Colonic mucosa (tissue), 4 donors: Measurements from ENCODE around the gene KIF17. TPM values are rescaled to one million over a fixed set of nuclear protein-coding genes. Genes with fewer than 3 reads are reported as not detected.

ENCODE experiments used
- DNase-seq: peaks from one replicate; pipeline ENCODE4 v3.0.0-alpha.2; 2020
- H3K27ac ChIP-seq: fragments of 200-600 bp; one replicate; pipeline ENCODE4 v1.8.0; 2021
- H3K27me3 ChIP-seq: fragments of 200-600 bp; one replicate; pipeline ENCODE4 v1.8.0; 2021
- H3K36me3 ChIP-seq: fragments of 200-600 bp; one replicate; pipeline ENCODE4 v1.8.0; 2021
- H3K4me1 ChIP-seq: fragments of 200-600 bp; one replicate; pipeline ENCODE4 v1.8.0; 2021; ENCODE audit warnings: mild to moderate bottlenecking
- H3K4me3 ChIP-seq: fragments of 200-600 bp; one replicate; pipeline ENCODE4 v1.8.0; 2021
- H3K9ac ChIP-seq, 2 donors: one replicate each; pipeline ENCODE4 v1.7.0; 2013; ENCODE audit warnings: control low read depth in 2 of 2, low read depth in 2 of 2, low read length in 2 of 2
- H3K9me3 ChIP-seq: fragments of 200-600 bp; one replicate; pipeline ENCODE4 v1.8.0; 2021
- CTCF ChIP-seq: fragments of 200-600 bp; IDR thresholded peaks from one replicate; pipeline ENCODE4 v1.8.0; 2022; ENCODE audit warnings: antibody characterized with exemption, mild to moderate bottlenecking
- intact Hi-C: fragments of 100-400 bp; cut with DNase I; formaldehyde crosslinking; loops from one replicate; pipeline ENCODE4 v1.14.1; 2022
- total RNA-seq, 2 donors: library from RNA; stranded (reverse); fragmentation: NEBNext Ultra II Directional in 1 of 2; extraction: Animal tissue kit (Norgen Biotek cat#: 25700) in 1 of 2; gene quantifications; one replicate each; pipeline ENCODE4 v1.2.1, GENCODE V29; 2021
- donor health status: healthy.
- donor health status: DM: no; HTN: no; CAD: no.
- donor health status: DM: no; HTN: no; CAD: no.

Gene KIF17
- total RNA-seq, 2 donors from 2014 or later: 0.27 to 1.4 TPM

- no peaks in the 10 kb centered on the region for H3K27me3 ChIP-seq
- H3K4me3 ChIP-seq: no peak overlapping the region
- intact Hi-C loops: no loop called here
- no peak overlapping the region for H3K9ac ChIP-seq
- H3K4me1 ChIP-seq: no peaks in the 10 kb centered on the region
- no peak for DNase-seq
- H3K9me3 ChIP-seq: no peaks in the 10 kb centered on the region
- TF ChIP-seq CTCF: no peak
- no peaks in the 10 kb centered on the region for H3K36me3 ChIP-seq
- H3K27ac ChIP-seq: no peak overlapping the region
These were observed 28.2 kb downstream of the KIF17 start for GRCh38 chr1:20689645-20690056.

- intact Hi-C loops: no loop called here
- no peak overlapping the region for H3K4me3 ChIP-seq
- DNase-seq: no peak
These were observed 30.7 kb downstream of the KIF17 start for GRCh38 chr1:20686883-20687725.

GRCh38 chr1:20685741-20686140, 32.1 kb downstream of the KIF17 start:
- Histone ChIP-seq H3K9ac (no peak overlapping the region), H3K36me3 (no peaks in the 10 kb centered on the region), H3K27me3 (no peaks in the 10 kb centered on the region), H3K4me3 (no peak overlapping the region), H3K4me1 (no peaks in the 10 kb centered on the region), H3K27ac (no peak overlapping the region), H3K9me3 (no peaks in the 10 kb centered on the region)
- no peak for DNase-seq
- TF ChIP-seq CTCF: no peak
- intact Hi-C loops: no loop called here

More at GRCh38 chr1:20686883-20687725, 30.7 kb downstream of the KIF17 start:
- no peaks in the 10 kb centered on the region for H3K4me1 ChIP-seq
- H3K9me3 ChIP-seq: no peaks in the 10 kb centered on the region
- H3K9ac ChIP-seq: no peak overlapping the region
- no peak overlapping the region for H3K27ac ChIP-seq
- TF ChIP-seq CTCF: no peak
- H3K27me3 ChIP-seq: no peaks in the 10 kb centered on the region
- no peaks in the 10 kb centered on the region for H3K36me3 ChIP-seq

GRCh38 chr1:20685099-20685662, 32.6 kb downstream of the KIF17 start:
- H3K27ac ChIP-seq: peak overlapping the region; percentile 28
- H3K27me3 ChIP-seq: no peaks in the 10 kb centered on the region
- intact Hi-C loops: no loop called here
- no peak overlapping the region for H3K4me3 ChIP-seq
- no peaks in the 10 kb centered on the region for H3K4me1 ChIP-seq
- peak overlapping the region in 1 of 2 donors; percentile 24 for H3K9ac ChIP-seq
- no peak for TF ChIP-seq CTCF
- DNase-seq: no peak
- no peaks in the 10 kb centered on the region for H3K36me3 ChIP-seq
- H3K9me3 ChIP-seq: no peaks in the 10 kb centered on the region

GRCh38 chr1:20684651-20685050, 33.2 kb downstream of the KIF17 start:
- no peak overlapping the region for H3K4me3 ChIP-seq
- peak overlapping the region in 1 of 2 donors; percentile 24 for H3K9ac ChIP-seq
- no peaks in the 10 kb centered on the region for H3K27me3 ChIP-seq
- no peaks in the 10 kb centered on the region for H3K9me3 ChIP-seq
- no peak overlapping the region for H3K27ac ChIP-seq
- no peak for TF ChIP-seq CTCF
- no peaks in the 10 kb centered on the region for H3K4me1 ChIP-seq
- no peaks in the 10 kb centered on the region for H3K36me3 ChIP-seq
- DNase-seq: no peak
- intact Hi-C loops: no loop called here
